HEK293 (cell line): ENCODE measurements around the gene COBL.

Experiments
- HOXC10 ChIP-seq: sonication (generic); formaldehyde crosslinking; IDR thresholded peaks from 2 replicates; pipeline ENCODE4 v1.8.1; 2023; ENCODE audit warnings: mild to moderate bottlenecking, missing genetic modification reagents
- ZNF221 ChIP-seq: fragments of 450-650 bp; formaldehyde crosslinking; IDR thresholded peaks from 2 replicates; pipeline ENCODE4 v1.5.1; 2017; ENCODE audit warnings: missing biosample characterization, missing genetic modification characterization, borderline replicate concordance
- TF ChIP-seq, protein P1 (sequence below): fragments of 450-650 bp; formaldehyde crosslinking; IDR thresholded peaks from 2 replicates; pipeline ENCODE4 v1.5.1; 2016; ENCODE audit warnings: missing biosample characterization, missing genetic modification characterization

DNA sequence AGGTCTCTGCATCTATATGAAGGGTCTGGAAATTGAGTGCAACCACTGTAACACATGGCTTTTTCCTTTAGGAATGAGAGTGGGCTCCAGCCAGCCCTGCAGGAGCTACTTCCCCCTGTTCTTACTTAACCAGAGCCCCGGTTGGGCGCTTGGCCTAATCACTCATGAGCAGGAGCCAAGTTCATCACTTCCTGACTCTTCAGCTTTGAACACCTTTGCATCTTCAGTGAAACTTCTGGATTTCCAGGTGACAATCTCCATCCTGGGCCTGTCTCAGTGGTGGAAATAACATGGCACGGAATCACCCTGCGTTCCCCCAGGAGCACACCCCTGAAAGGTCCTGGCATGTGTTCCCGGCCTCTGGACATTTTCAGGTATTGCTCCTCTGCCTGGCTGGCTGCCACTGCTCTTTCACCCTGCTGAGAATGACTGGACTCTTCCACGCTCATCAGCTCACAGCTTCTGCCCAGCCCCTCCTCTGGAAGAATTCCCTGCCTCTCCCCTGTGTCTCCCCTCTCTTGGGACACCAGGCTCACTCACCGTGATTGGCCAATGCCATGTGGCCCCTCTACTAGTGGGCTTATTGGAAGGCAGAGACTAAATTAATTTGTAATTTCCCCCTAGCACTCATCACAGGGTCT, 304.8 kb downstream of the COBL start:
- no peak for TF ChIP-seq HOXC10
- TF ChIP-seq, protein P1, sequence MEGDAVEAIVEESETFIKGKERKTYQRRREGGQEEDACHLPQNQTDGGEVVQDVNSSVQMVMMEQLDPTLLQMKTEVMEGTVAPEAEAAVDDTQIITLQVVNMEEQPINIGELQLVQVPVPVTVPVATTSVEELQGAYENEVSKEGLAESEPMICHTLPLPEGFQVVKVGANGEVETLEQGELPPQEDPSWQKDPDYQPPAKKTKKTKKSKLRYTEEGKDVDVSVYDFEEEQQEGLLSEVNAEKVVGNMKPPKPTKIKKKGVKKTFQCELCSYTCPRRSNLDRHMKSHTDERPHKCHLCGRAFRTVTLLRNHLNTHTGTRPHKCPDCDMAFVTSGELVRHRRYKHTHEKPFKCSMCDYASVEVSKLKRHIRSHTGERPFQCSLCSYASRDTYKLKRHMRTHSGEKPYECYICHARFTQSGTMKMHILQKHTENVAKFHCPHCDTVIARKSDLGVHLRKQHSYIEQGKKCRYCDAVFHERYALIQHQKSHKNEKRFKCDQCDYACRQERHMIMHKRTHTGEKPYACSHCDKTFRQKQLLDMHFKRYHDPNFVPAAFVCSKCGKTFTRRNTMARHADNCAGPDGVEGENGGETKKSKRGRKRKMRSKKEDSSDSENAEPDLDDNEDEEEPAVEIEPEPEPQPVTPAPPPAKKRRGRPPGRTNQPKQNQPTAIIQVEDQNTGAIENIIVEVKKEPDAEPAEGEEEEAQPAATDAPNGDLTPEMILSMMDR = no peak
- no peak for TF ChIP-seq ZNF221 (tag by site-specific recombination)
